Stimulated activated naive CD8-positive, alpha-beta T cell treated with anti-CD3 and anti-CD28 coated beads, Interleukin-15, amount 100 ng/mL, for 72 hours (primary cell): Measurements from ENCODE around the gene ARHGAP22.

Experiments used
- ATAC-seq: fragments of 150-1000 bp; cut with Tn5 transposase; 2 replicates; pipeline ENCODE4 v1.10.0; 2021; ENCODE audit warnings: mild to moderate bottlenecking, moderate library complexity
- DNase-seq, 2 donors: peaks; one replicate each; pipeline ENCODE4 v3.0.0; 2021 to 2022
- H3K27ac Mint-ChIP-seq, 2 donors: one replicate each; pipeline ENCODE4 v1.8.0; 2022; ENCODE audit warnings: mild to moderate bottlenecking in 2 of 2, mixed read lengths in 2 of 2, moderate library complexity in 2 of 2
- H3K27me3 Mint-ChIP-seq: one replicate; pipeline ENCODE4 v1.8.0; 2022; ENCODE audit warnings: mixed read lengths
- H3K4me1 Mint-ChIP-seq: one replicate; pipeline ENCODE4 v1.8.0; 2022; ENCODE audit warnings: mild to moderate bottlenecking, mixed read lengths
- H3K4me3 Mint-ChIP-seq, 2 donors: one replicate each; pipeline ENCODE4 v1.8.0; 2022; ENCODE audit warnings: mild to moderate bottlenecking in 2 of 2, mixed read lengths in 2 of 2, moderate library complexity in 1 of 2
- H3K9me3 Mint-ChIP-seq, 2 donors: one replicate each; pipeline ENCODE4 v1.8.0; 2022; ENCODE audit warnings: mixed read lengths in 2 of 2

Gene ARHGAP22

GRCh38 chr10:48547061-48547895, 57.6 kb downstream of the ARHGAP22 start:
- no peak for ATAC-seq
- Mint-ChIP-seq H3K4me3 (no peak overlapping the region), H3K4me1 (no peaks in the 10 kb centered on the region), H3K9me3 (no peaks in the 10 kb centered on the region), H3K27ac (no peak overlapping the region), H3K27me3 (no peaks in the 10 kb centered on the region)
- no peak for DNase-seq

DNA sequence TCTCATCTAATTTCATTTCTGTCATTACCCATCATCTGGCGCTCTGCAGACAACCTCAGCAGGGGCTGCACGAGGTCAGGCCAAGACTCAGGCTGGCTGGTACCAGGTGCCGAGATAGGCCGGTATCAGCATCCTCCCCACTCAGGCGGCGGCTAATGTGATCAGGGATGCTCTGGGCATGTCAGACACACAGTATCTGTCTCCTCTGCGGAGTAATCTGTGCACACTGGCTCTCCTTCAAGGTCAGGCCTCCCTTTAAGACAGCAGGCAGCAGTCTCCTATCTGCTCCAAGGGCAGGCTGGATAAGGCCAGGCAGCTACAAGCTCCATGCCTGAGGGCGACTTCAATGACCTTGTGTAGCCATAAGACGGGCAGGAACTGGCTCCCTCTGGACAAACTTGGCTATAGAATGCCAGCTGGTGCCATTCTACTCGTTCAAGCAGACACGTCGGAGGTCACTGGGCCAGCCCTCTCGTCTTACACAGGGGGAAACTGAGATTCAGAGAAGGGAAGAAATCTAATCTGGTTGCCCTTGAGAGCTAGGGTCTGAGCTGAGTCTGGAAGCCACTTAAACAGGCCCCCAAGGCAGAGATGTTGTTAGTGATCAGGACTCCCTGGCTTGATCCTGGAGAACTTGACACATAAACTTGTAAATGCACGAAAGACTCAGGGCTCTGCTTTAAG, 59.3 kb downstream of the ARHGAP22 start:
- Mint-ChIP-seq H3K9me3 (no peaks in the 10 kb centered on the region), H3K27me3 (no peaks in the 10 kb centered on the region)

GRCh38 chr10:48543182-48543844, 61.6 kb downstream of the ARHGAP22 start:
- Mint-ChIP-seq H3K27me3 (peaks cover under 1% of the 10 kb centered on the region), H3K27ac (no peak overlapping the region), H3K4me3 (no peak overlapping the region), H3K9me3 (no peaks in the 10 kb centered on the region), H3K4me1 (no peaks in the 10 kb centered on the region)
- DNase-seq (no peak), ATAC-seq (no peak)

More for the DNA sequence above, 59.3 kb downstream of the ARHGAP22 start:
- Mint-ChIP-seq H3K4me1 (no peaks in the 10 kb centered on the region), H3K4me3 (no peak overlapping the region), H3K27ac (no peak overlapping the region)
- ATAC-seq (no peak), DNase-seq (no peak)

DNA sequence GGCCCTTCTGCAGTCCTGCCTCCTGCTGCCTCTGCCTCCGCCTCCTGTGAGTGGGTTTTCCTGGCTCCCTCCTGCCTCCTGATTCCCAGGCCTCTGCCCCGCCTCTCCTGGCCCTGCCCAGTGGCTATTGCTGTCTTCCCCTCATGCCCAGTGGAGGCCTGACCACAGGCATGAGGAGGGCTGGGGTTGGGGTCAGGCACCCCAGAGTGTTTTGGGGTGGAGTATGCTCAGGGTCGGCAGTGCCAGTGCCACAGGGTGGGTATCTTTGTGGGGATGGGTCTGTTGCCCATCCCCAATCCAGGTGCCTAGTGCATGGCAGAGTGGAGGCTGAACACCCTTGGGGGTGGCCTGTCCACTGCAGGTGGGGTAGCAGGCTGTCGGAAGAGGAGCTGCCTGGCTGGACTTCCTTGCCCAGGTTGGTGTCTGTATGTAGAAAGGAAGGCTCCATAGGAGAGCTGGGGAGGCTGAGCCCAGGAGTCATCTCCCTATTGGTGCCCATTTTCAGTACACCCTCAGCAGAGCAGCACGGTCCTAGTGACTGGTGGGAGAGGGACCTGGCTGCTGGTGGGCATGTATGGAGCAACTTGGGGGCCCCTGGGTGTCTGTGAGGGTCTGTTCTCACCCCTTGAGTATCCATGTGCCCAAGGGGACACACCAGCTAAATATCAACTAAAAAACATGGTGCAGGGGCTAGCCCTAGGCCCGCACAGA, 62.2 kb downstream of the ARHGAP22 start:
- Mint-ChIP-seq H3K9me3 (no peaks in the 10 kb centered on the region), H3K4me3 (no peak overlapping the region), H3K27ac (peak overlapping the region in 1 of 2 donors; percentile 41), H3K4me1 (no peaks in the 10 kb centered on the region), H3K27me3 (peaks cover 6% of the 10 kb centered on the region)
- ATAC-seq (no peak), DNase-seq (no peak)

GRCh38 chr10:48541144-48541795, 63.6 kb downstream of the ARHGAP22 start:
- peaks cover 6% of the 10 kb centered on the region for H3K27me3 Mint-ChIP-seq
- DNase-seq, result no peak
- no peak for ATAC-seq
- no peak overlapping the region for H3K27ac Mint-ChIP-seq
- H3K4me1 Mint-ChIP-seq, result no peaks in the 10 kb centered on the region
- H3K9me3 Mint-ChIP-seq, result no peaks in the 10 kb centered on the region
- no peak overlapping the region for H3K4me3 Mint-ChIP-seq

- DNase-seq, result no peak
- no peak for ATAC-seq
- H3K4me3 Mint-ChIP-seq, result no peak overlapping the region
- no peak overlapping the region for H3K27ac Mint-ChIP-seq
- peaks cover 10% of the 10 kb centered on the region for H3K27me3 Mint-ChIP-seq
- no peaks in the 10 kb centered on the region for H3K4me1 Mint-ChIP-seq
- no peaks in the 10 kb centered on the region for H3K9me3 Mint-ChIP-seq
Observed at GRCh38 chr10:48538611-48539010, 66.3 kb downstream of the ARHGAP22 start.

GRCh38 chr10:48536916-48537890, 67.7 kb downstream of the ARHGAP22 start:
- Mint-ChIP-seq H3K27me3 (peaks cover 15% of the 10 kb centered on the region), H3K4me1 (no peaks in the 10 kb centered on the region), H3K4me3 (no peak overlapping the region), H3K9me3 (no peaks in the 10 kb centered on the region), H3K27ac (no peak overlapping the region)
- ATAC-seq (no peak), DNase-seq (no peak)

GRCh38 chr10:48536156-48536500, 68.7 kb downstream of the ARHGAP22 start:
- H3K4me1 Mint-ChIP-seq, result no peaks in the 10 kb centered on the region
- peaks cover 15% of the 10 kb centered on the region for H3K27me3 Mint-ChIP-seq
- ATAC-seq, result no peak
- H3K9me3 Mint-ChIP-seq, result no peaks in the 10 kb centered on the region
- no peak overlapping the region for H3K4me3 Mint-ChIP-seq
- DNase-seq, result no peak
- no peak overlapping the region for H3K27ac Mint-ChIP-seq

DNA sequence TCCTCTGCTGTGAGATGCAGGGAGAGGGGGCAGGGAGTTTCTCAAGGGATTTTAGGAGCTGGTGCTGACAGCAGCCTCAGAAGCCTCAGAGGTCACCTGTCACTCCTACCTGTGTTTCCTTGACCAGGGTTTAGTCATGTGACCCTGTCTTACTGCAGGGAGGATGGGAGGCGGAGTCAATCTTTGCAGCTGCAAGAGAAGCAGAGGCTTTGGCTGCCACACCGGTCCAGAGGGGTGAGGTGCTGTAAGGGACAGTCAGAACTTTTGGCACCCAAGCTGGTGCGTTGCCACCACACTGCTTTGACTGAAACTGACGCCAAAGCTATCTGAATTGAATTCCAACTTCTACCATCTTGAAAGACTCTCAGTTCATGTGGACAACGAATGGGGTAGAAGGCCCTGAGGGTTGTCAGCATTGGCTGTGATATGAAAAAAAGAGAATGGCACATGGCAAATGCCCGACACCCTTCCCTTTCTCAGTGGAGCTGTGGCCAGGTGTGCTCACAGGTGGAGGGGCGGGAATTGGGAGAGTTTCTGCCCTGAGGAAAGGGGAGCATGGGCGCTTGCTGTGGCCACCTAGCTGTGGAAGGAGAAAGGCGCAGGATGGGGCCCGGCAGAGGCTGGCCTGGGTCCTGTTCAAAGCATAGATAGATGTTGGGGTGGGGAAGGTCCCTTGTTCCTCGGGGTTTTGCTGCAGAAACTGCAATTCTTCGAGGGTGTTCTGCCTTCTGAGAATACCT, 69.3 kb downstream of the ARHGAP22 start:
- Mint-ChIP-seq H3K4me3 (no peak overlapping the region), H3K27me3 (peaks cover 15% of the 10 kb centered on the region), H3K27ac (no peak overlapping the region), H3K4me1 (no peaks in the 10 kb centered on the region), H3K9me3 (no peaks in the 10 kb centered on the region)
- DNase-seq, result no peak
- no peak for ATAC-seq

DNA sequence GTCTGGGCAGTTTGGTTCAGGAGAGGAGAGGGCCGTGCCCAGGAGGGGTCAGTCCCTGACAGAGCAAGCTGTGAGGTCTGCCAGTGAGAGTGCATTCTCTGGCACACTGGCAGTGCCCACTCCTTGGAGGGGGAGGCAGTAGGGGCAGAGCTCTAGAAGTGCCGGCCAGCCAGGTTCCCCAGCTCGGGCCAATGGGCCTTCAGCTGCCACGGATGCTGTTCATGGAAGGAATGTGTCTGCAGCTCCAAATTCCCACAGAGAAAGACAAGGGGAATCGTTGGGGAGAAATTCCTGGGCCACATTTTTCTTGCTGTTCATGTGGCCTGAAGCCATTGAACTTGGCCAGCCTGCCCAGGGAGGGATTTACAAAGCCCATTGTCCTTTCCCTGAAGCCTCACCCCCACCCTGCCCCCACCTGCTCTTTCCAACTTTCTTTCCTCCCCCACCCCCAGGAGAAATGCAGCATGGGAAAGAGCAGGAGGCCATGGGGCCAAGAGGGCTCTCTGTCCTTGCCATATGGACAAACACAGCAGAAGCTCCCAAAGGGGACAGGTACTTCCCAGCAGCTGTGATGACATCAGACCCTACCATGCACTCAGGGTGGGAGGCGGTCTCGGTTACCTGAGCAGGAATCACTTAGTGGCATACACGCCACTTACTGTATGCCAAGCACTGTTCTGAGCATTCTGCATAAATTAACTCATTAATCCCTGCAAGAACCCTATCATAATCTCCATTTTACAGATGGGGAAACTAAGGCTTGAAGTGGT, 70.7 kb downstream of the ARHGAP22 start:
- ATAC-seq (no peak), DNase-seq (no peak)
- H3K27me3 Mint-ChIP-seq, result peaks cover 22% of the 10 kb centered on the region
- no peak overlapping the region for H3K4me3 Mint-ChIP-seq
- no peaks in the 10 kb centered on the region for H3K4me1 Mint-ChIP-seq
- H3K9me3 Mint-ChIP-seq, result peaks cover under 1 to 2% of the 10 kb centered on the region in 2 donors
- no peak overlapping the region for H3K27ac Mint-ChIP-seq

DNA sequence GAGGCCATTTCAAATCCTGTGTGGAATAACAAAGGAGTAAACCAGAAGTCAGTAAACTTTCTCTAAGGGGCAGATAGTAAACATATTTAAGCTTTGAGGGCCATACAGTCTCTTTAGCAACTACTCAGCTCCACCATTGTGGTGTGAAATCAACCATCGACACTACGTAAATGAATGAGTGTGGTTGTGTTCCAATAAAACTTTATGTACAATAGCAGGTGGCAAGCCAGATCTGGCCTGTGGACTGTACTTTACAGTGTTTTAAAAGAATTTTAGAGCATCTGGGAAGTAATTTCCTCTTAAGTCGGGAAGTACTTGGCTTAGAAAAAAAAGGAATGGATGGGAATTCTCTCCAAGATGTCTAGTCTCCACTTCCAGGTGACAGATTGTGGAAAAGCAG, 71.3 kb downstream of the ARHGAP22 start:
- H3K4me3 Mint-ChIP-seq, result no peak overlapping the region
- H3K4me1 Mint-ChIP-seq, result no peaks in the 10 kb centered on the region
- H3K27ac Mint-ChIP-seq, result no peak overlapping the region
- H3K27me3 Mint-ChIP-seq, result peaks cover 28% of the 10 kb centered on the region
- H3K9me3 Mint-ChIP-seq, result peaks cover 4 to 8% of the 10 kb centered on the region in 2 donors
- no peak for ATAC-seq
- no peak for DNase-seq

GRCh38 chr10:48531486-48531885, 73.4 kb downstream of the ARHGAP22 start:
- Mint-ChIP-seq H3K9me3 (peaks cover 4 to 11% of the 10 kb centered on the region in 2 donors), H3K27ac (no peak overlapping the region), H3K4me1 (no peaks in the 10 kb centered on the region), H3K4me3 (no peak overlapping the region), H3K27me3 (peaks cover 42% of the 10 kb centered on the region)
- DNase-seq (no peak), ATAC-seq (no peak)

DNA sequence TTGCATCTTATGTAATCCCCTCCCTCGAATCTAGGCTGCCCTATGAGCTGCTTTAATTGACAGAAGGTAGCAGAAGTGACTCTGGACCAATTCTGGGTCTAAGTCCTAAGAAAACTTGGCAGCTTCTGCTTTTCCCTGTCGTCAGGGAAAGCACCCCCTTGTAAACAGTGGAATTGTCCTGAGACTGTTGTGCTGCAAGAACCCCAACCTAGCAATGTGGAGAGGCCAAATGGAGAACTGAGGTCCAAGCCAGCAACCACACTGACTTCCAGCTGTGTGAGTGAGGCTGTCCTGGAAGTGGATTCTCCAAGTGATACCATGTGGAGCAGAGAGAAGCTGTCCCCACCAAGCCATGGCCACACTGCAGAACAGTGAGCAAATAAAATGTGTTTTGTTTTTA, 75.5 kb downstream of the ARHGAP22 start:
- DNase-seq (no peak), ATAC-seq (no peak)
- Mint-ChIP-seq H3K27me3 (peaks cover 63% of the 10 kb centered on the region), H3K4me1 (no peaks in the 10 kb centered on the region), H3K27ac (no peak overlapping the region), H3K9me3 (peaks cover 4 to 11% of the 10 kb centered on the region in 2 donors), H3K4me3 (no peak overlapping the region)
